Heart left ventricle (tissue), 13 donors: ENCODE results near the gene UBASH3A.

ENCODE experiments used
- CTCF ChIP-seq, 12 donors: fragments of 200-600 bp; sonication (generic) in 4 of 12; IDR thresholded peaks; one replicate each; pipeline versions ENCODE4 v1.5.0 to v1.8.0; 2018 to 2022; ENCODE audit warnings: antibody characterized with exemption in 12 of 12, mild to moderate bottlenecking in 5 of 12
- POLR2A ChIP-seq, 2 donors: fragments of 450-650 bp; IDR thresholded peaks; one replicate each; pipeline ENCODE4 v1.6.1; 2017; ENCODE audit warnings: antibody characterized with exemption in 2 of 2, mild to moderate bottlenecking in 2 of 2, moderate library complexity in 2 of 2
- donor health status: ischemic (EF 13 %, LVEDD 7.1; RV severe dilation, severe dysfunction).
- donor health status: DM: no; HTN: yes; CAD: no.
- donor health status: DM: no; HTN: no; CAD: no.
- donor health status: ischemic (EF 25% LVEDD 6.9; RV normal size, moderate dysfunction).
- donor health status: ischemic (EF 25% LVEDD 5.7; RV mildly dilated, moderate dysfunction).
- donor health status: ischemic (EF 35%, LVEDD 5.7; RV mildly dilated, moderate dysfunction).
- donor health status: nonischemic (EF 11% LVEDD 7.7; RV severe dilation, severe dysfunction).
- donor health status: DM: yes; HTN: yes; CAD: no.
- donor health status: PGD.
- donor health status: ischemic (EF 29% LVEDD 5.4; RV normal size, mild dysfunction).
- donor health status: nonischemic (EF 23%, LVEDD 6.1; RV moderate dilation, normal function).

GRCh38 chr21:42365770-42366169 is 37.9 kb upstream of the UBASH3A start:
- TF ChIP-seq POLR2A (IDR thresholded peaks at IDR 0.05) (no peak), CTCF (IDR thresholded peaks at IDR 0.05) (no peak)
